ENCODE data around the gene DYTN. TPM values are rescaled to one million over a fixed set of nuclear protein-coding genes. Genes with fewer than 3 reads are reported as not detected.

The DYTN gene
- total RNA-seq, 4 donors from 2014 or later, result not detected

GRCh38 chr2:206641226-206641625, 77.0 kb downstream of the DYTN start:
- intact Hi-C loops (cut with DNase I; ENCODE audit: low total_unique reads), result no loop called here
- TF ChIP-seq CTCF (IDR thresholded peaks at IDR 0.05), result no peak
- no peak for TF ChIP-seq POLR2A (IDR thresholded peaks at IDR 0.05)
- H3K4me3 ChIP-seq (ENCODE audit: low read depth, poor library complexity, severe bottlenecking), result no peak overlapping the region
- WGBS, 2 donors, result 46 to 49% methylated on average over 3 of the region's 3 CpGs
- no peak for DNase-seq (ENCODE audit: low spot score in 2 of 2)

- DNase-seq (ENCODE audit: low spot score in 2 of 2), result no peak
- no peak for TF ChIP-seq CTCF (IDR thresholded peaks at IDR 0.05)
- no peak for TF ChIP-seq POLR2A (IDR thresholded peaks at IDR 0.05)
- intact Hi-C loops (cut with DNase I; ENCODE audit: low total_unique reads), result no loop called here
- H3K4me3 ChIP-seq (ENCODE audit: low read depth, poor library complexity, severe bottlenecking), result no peak overlapping the region
- WGBS, 2 donors, result 22% methylated on average over 2 of the region's 2 CpGs
Observed at GRCh38 chr2:206639636-206640035, 78.6 kb downstream of the DYTN start.

- 64 to 74% methylated on average over 1 of the region's 1 CpG for WGBS, 2 donors
- H3K4me3 ChIP-seq (ENCODE audit: low read depth, poor library complexity, severe bottlenecking), result no peak overlapping the region
- intact Hi-C loops (cut with DNase I; ENCODE audit: low total_unique reads), result no loop called here
- no peak for TF ChIP-seq POLR2A (IDR thresholded peaks at IDR 0.05)
- no peak for TF ChIP-seq CTCF (IDR thresholded peaks at IDR 0.05)
- no peak for DNase-seq (ENCODE audit: low spot score in 2 of 2)
Observed at GRCh38 chr2:206635015-206635414, 83.2 kb downstream of the DYTN start.

- no peak overlapping the region for H3K4me3 ChIP-seq (ENCODE audit: low read depth, poor library complexity, severe bottlenecking)
- no peak for DNase-seq (ENCODE audit: low spot score in 2 of 2)
- 58 to 69% methylated on average over 3 of the region's 3 CpGs for WGBS, 2 donors
- intact Hi-C loops (cut with DNase I; ENCODE audit: low total_unique reads), result no loop called here
- TF ChIP-seq CTCF (IDR thresholded peaks at IDR 0.05) (no peak), POLR2A (IDR thresholded peaks at IDR 0.05) (no peak)
Observed at GRCh38 chr2:206631340-206631739, 86.9 kb downstream of the DYTN start.

- no peak for DNase-seq (ENCODE audit: low spot score in 2 of 2)
- intact Hi-C loops (cut with DNase I; ENCODE audit: low total_unique reads), result no loop called here
- H3K4me3 ChIP-seq (ENCODE audit: low read depth, poor library complexity, severe bottlenecking), result no peak overlapping the region
- TF ChIP-seq CTCF (IDR thresholded peaks at IDR 0.05) (no peak), POLR2A (IDR thresholded peaks at IDR 0.05) (no peak)
Observed at GRCh38 chr2:206627632-206628031, 90.6 kb downstream of the DYTN start.

- no peak for TF ChIP-seq POLR2A (IDR thresholded peaks at IDR 0.05)
- no peak for TF ChIP-seq CTCF (IDR thresholded peaks at IDR 0.05)
- no peak overlapping the region for H3K4me3 ChIP-seq (ENCODE audit: low read depth, poor library complexity, severe bottlenecking)
- WGBS, 2 donors, result 75 to 85% methylated on average over 2 of the region's 2 CpGs
- no peak for DNase-seq (ENCODE audit: low spot score in 2 of 2)
- intact Hi-C loops (cut with DNase I; ENCODE audit: low total_unique reads), result no loop called here
Observed at GRCh38 chr2:206626108-206626507, 92.1 kb downstream of the DYTN start.

Measured in lower leg skin (tissue), 4 donors.